Fibroblast of villous mesenchyme (primary cell): ENCODE results near the gene IRF4. TPM values are rescaled to one million over a fixed set of nuclear protein-coding genes. Genes with fewer than 3 reads are reported as not detected.

Experiments
- DNase-seq: peaks from one replicate; pipeline ENCODE4 v3.0.0-alpha.2; 2010; ENCODE audit warnings: low read depth
- H3K4me3 ChIP-seq: 2 replicates; pipeline ENCODE4 v1.5.1; 2011; ENCODE audit warnings: low read depth, mild to moderate bottlenecking, low read length
- CTCF ChIP-seq: IDR thresholded peaks from 2 replicates; pipeline ENCODE4 v1.5.1; 2012; ENCODE audit warnings: low read depth, mild to moderate bottlenecking, low read length; ENCODE audit not compliant: insufficient read depth
- total RNA-seq: library from RNA; depleted of rRNA; stranded (reverse); fragments of >200 nt; gene quantifications from 2 replicates; pipeline ENCODE4 v1.2.3, GENCODE V29; 2012

Gene IRF4
- total RNA-seq = under 0.01 TPM in 1 of 2 replicates, not detected in the other

GRCh38 chr6:391559-392440 lies at the start of gene IRF4:
TSS of gene IRF4 (plus strand) at chr6:391752. CDS start at chr6:393153, 1,401 bp downstream.
- TF ChIP-seq CTCF = no peak
- no peak for DNase-seq
- H3K4me3 ChIP-seq = no peak within 1 kb of the TSS

GRCh38 chr6:341914-342831 lies 49.4 kb upstream of the IRF4 start:
- H3K4me3 ChIP-seq = no peak overlapping the region
- no peak for DNase-seq
- TF ChIP-seq CTCF = no peak

- no peak for TF ChIP-seq CTCF
- H3K4me3 ChIP-seq = no peak overlapping the region
- no peak for DNase-seq
Measured at GRCh38 chr6:342832-343179, 48.7 kb upstream of the IRF4 start.

- no peak overlapping the region for H3K4me3 ChIP-seq
- DNase-seq = no peak
- no peak for TF ChIP-seq CTCF
Measured at GRCh38 chr6:343226-343935, 48.2 kb upstream of the IRF4 start.

- no peak overlapping the region for H3K4me3 ChIP-seq
- DNase-seq = peak; percentile 16
- TF ChIP-seq CTCF = no peak
Measured at GRCh38 chr6:343960-344815, 47.4 kb upstream of the IRF4 start.

- peak; percentile 67 for DNase-seq
- H3K4me3 ChIP-seq = no peak overlapping the region
- no peak for TF ChIP-seq CTCF
Measured at GRCh38 chr6:344816-345340, 46.7 kb upstream of the IRF4 start.
